SH-SY5Y (cell line): ENCODE measurements around the gene MAPK9.

Experiments used
- GATA2 ChIP-seq: IDR thresholded peaks from 2 replicates; pipeline ENCODE4 v1.6.1; 2011; ENCODE audit warnings: mild to moderate bottlenecking, low read depth, low read length
- GATA3 ChIP-seq: IDR thresholded peaks from 2 replicates; pipeline ENCODE4 v1.6.1; 2011; ENCODE audit warnings: low read depth, mild to moderate bottlenecking, low read length, moderate library complexity

MAPK9 gene

DNA sequence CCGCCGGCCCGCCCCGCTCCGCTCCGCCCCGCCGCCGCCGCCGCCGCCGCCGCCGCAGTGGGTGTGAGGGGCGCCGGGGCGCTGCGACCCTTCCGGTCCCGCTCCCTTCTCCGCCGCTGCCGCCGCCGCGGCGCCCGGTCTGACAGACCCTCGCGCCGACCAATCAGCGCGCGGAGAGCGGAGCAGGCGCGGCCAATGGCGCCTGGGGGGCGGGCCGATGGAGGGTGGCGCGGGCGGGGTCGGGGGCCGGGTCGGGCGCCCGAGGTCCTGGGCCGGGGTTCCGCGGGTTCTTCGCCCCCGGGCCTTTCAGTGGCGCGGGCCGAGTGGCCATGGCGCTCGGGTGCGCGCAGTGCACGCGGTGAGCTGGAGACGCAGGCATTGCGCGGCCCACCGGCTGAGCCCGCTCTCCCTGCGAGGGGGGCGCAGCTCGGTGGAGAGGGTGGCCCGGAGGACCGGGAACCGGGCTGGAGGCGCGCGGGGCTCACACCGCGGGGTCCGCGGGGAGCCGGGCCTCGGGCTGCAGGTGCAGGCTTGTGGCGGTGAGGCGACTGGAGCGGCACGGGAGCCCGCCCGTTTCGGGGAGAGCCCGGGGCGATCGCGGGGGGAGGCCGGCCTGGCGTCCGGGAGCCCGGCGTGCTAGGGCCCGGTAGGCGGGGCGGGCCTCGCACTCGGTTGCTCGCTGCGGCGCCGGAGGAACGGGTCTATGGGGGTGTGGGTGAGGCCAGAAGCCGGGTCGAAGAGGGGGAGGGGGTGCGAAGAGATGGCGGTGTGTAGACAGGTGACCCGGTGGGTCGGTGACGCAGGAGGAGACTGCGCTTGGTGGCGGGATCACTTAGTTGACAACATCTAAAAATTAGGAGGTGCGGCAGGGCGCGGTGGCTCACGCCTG lies at the start of gene MAPK9:
Gene MAPK9, minus strand, starts transcription at position 141 of the 889 bp plus-strand sequence. CDS start 11,522 bp downstream, outside the sequence.
- TF ChIP-seq GATA3 (no peak), GATA2 (no peak)

DNA sequence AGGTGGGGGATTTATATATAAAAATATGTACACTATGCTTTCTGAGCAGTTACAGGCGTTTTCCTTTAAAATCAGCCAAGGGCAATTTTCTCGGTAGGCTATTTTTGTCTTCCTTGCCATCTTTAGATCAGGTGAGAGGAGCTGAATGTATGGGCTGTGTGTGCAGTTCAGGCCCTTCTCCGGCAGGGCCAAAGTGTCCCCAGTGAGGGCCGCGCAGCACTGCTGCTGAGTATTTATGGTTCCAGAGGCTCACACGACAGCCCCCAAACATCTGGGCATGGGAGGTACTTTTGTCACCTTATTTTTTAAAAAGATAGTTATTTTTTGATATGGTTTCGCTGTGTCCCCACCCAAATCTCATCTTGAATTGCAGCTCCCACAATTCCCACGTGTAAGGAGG lies 49.7 kb upstream of the MAPK9 start:
- TF ChIP-seq GATA3: no peak
- no peak for TF ChIP-seq GATA2

DNA sequence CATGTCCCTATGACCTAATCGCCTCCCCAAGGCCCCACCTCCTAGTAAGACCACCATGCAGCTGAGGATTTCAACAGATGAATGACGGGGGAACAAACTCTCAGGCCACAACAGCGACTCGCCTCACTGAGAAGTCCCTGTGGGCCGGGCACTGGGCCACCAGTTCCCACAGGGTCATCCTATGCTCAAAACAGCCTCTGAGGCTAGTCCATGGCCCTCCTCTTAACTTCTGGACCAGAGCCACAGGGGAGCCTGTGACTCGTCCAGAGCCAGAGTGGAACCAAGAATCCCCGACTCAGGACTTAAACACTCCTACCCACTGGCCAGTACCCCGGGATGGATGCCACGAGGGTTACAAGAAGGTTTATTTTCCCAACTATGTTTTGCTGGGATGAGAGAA lies 49.0 kb upstream of the MAPK9 start:
- no peak for TF ChIP-seq GATA3
- TF ChIP-seq GATA2: no peak

DNA sequence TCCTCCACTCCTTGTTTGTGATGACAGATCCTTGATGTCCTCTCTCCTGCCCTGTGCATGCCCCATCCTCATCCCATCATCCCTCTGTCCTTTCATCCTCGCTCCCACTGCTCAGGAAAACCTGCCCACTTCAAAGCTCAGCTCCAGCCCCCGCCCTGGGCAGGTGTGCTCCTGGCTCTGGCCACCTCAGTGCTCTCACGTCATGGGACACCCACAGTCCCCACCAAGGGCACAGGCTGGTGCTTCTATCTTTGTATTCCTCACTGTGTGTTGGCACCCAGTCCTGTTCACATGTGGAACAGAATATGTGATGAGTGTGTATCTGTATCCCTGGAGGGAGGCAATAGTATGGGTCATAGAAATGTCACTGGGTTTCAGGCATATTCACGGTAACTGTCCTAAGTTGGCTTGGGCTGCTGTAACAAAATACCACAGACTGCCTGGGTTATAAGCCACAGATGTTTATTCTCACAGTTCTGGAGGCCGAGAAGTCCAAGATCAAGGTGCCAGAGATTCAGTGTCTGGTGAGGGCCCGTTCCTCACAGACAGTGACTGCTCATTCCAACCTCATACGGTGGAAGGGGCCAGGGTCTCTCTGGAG lies 47.8 kb upstream of the MAPK9 start:
- TF ChIP-seq GATA2 (no peak), GATA3 (no peak)

DNA sequence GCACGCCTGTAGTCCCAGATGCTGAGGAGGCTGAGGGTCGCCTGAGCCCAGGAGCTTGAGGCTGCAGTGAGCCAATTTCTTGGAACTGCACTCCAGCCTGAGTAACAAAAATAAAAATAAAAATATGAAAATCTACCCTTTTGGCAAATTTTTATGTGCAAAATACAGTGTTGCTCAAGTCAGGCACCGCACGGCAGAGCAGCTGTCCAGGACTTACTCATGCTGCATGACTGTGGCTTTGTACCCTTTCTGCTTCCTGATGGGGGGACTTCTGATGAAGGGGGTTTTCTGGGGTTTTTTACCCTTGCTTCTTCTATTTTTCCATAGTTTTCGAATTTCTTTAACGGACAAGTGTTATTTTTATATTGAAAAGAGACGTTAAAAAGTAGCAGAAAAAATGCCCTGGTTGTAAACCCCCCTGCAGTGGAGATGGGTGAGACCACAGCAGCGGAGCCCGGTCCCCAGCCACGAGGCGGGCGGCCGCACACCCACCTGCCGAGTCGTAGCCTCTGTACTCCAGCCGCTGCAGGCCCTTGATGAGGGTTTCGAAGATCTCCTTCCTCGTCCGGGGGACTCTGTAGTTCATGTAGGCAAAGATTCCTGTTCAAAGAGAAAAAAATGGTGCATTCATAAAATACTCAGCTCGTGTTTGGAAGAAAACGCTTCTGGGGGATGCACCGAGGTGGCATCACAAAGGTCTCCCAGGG lies 46.3 kb upstream of the MAPK9 start:
- TF ChIP-seq GATA2 (no peak), GATA3 (no peak)

GRCh38 chr5:180336234-180337020 lies 44.5 kb upstream of the MAPK9 start:
- TF ChIP-seq GATA3: no peak
- no peak for TF ChIP-seq GATA2

- no peak for TF ChIP-seq GATA3
- no peak for TF ChIP-seq GATA2
Observed at GRCh38 chr5:180335614-180336233, 43.8 kb upstream of the MAPK9 start.

- no peak for TF ChIP-seq GATA2
- TF ChIP-seq GATA3: no peak
Observed at GRCh38 chr5:180334751-180335613, 43.1 kb upstream of the MAPK9 start.

- TF ChIP-seq GATA2 (no peak), GATA3 (no peak)
Observed at GRCh38 chr5:180334176-180334575, 42.3 kb upstream of the MAPK9 start.

GRCh38 chr5:180333661-180334060 lies 41.8 kb upstream of the MAPK9 start:
- TF ChIP-seq GATA3 (no peak), GATA2 (no peak)

GRCh38 chr5:180332861-180333260 lies 41.0 kb upstream of the MAPK9 start:
- TF ChIP-seq GATA2 (no peak), GATA3 (no peak)

- TF ChIP-seq GATA3: no peak
- no peak for TF ChIP-seq GATA2
Observed at GRCh38 chr5:180332051-180332517, 40.2 kb upstream of the MAPK9 start.
